ENCODE measurements around the gene DDR2. TPM values are rescaled to one million over a fixed set of nuclear protein-coding genes. Genes with fewer than 3 reads are reported as not detected.
"Not testable (repeated sequence)": the region's sequence is repeated elsewhere in the genome, so short reads cannot be mapped to it uniquely, and the experiment has no call there.

Gene DDR2
- total RNA-seq, 1 experiment from 2014 or later = 73.1 TPM

DNA sequence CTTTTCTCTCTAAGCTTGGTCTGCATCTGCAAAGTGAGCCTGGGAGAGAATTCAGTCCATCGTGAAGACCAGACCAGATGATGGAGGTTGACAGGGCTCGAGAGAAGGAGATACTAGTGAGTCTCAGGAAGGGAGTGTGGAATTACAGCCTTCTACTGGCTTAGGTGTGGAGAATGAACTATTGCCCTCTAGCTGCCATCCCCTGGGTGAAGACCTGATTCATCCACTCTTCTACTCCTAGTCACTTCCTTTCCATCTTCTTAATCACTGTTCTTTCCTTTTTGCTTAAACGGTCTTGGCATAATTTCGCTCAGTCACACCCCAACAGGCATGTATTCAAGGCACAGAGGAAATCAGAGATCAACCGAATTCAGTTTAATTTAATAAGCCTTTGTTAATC is 124.3 kb downstream of the DDR2 start:
- peak; percentile 42 for DNase-seq (ENCODE audit: low read depth)

DNA sequence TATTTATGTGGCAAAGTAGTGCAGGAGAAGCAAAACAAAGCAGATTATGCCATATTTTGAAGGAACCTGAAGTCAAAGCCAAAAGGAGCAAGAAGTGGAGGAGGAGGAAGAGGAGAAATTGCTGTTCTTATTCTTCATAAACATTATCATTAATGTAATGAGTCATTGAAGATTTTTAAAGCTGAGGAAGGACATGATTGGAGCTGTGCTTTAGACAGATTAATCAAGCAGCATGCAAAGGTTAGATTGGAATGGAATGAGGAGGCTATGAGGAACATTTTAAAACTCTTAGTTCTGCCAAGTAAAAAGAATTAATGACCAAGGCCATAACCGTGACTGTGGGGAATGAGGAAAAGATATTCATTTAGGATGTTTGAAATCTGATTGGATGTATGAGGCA is 125.2 kb downstream of the DDR2 start:
- DNase-seq (ENCODE audit: low read depth) = no peak

DNA sequence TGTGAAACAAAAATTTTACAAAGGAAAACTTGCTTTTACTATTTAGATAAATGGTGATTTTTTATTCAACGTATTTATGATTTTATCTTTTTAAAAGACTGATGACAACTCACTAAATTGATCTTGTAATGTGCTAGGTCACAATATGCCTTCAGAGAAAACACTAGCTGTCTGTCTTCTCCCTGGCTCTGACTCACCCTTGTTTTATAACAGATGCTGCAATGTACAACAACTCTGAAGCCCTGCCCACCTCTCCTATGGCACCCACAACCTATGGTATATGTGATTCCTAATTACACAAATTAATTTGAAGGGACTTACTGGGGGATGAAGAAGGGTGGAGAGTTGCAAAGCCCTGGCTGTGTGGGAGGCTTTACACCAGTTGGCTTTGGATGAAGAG is 133.5 kb downstream of the DDR2 start:
- DNase-seq (ENCODE audit: low read depth) = no peak

DNA sequence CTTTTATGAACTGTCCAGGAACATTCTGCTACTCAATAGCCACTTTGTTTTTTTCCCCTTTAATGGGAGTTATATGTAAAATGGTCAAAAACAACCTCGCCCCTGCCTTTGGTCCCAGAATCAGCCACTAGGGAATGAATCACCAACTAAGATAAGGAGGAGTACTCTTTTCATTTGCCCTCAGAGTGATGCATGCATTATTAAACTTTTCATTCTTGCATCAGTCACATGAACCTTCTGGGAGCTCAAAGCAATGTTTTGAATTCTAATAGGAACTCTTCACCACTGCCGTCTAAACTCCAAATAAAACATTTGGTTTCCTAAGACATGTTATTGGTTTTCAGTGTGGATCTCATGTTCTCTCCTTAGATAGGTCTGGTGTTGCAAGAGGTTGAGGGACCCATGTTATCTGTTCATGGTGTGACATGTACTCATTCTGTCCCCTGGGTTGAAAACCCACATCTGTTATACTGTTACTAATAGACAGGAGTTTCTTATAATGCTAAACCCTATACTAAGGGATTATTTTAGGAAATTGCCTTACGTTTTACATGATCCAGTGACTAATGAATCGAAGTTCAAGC is 140.4 kb downstream of the DDR2 start:
- peak; percentile 24 for DNase-seq (ENCODE audit: low read depth)

DNA sequence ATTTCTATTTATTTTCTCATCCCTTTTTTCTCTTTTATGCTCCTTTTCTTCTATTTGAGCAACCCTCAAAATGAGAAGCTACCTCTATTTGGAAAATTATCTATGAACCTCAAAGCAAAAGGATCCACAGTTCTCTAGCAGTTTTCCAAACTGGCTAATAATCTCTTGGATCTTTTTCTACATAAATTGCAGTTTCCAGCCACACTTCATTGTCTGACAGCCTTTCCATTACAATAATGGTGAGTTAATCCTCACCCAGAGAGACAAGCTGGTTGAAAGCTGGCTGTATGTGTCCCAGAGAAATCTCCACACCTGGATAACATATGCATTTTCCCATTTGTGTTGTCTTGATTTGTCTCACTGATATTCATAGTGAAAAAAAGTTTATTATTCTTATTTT is 141.7 kb downstream of the DDR2 start:
- no peak for DNase-seq (ENCODE audit: low read depth)

DNA sequence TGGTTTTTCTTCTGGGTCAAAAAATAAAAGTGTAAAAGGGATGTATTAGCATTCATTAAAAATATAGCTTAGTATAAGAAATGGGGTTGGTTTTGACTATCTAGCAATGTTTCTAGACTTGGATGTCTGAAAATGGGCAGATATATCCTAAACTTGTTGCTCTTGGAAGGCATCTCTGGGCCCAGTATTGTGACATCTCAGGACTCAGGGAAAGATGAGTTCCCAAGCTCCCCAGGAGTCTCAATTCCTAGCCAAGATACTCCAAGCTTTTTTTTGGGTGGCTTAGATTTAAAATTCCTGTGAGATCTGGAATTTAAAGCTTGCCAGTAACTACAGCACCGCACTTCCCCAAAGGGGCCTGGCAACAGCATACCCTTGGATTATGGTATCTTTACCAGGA is 146.8 kb downstream of the DDR2 start:
- no peak for DNase-seq (ENCODE audit: low read depth)

DNA sequence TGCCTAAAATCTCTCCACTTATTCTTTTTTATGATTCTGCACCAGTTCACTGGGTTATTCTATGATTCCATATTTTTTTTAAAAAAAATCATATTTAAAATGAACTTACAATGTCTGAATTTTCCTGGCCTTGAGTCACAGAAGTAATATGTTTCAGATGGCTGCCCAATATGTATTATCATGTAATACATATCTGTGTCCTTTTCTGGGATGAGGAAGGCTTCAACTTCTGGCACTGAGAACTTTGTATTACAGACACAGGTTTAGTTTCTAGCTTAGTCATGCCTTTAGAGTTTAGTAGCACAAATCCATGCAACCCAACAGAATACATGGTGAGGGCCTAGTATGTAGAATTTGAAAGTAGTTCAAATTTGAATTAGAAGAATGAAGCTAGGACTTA is 150.4 kb downstream of the DDR2 start:
- DNase-seq (ENCODE audit: low read depth) = no peak

DNA sequence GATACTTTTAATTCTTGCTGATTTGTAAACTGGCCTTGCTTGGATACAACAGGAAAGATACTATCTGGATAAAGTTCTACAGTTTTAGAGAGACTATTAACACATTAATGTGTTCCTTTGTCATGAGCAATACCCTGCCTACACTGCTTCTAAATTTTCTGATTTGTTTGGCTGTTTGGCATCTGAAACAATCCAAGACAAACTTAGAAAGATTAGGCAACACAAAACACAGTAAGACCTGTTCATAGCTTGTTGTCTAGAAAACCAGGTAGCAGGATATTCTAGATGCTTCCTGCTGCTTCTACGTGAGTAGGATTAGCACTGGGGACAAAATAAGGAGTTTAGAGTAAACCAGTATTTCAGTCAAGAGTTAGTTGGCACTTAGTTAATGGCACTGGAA is 152.7 kb downstream of the DDR2 start:
- not testable (repeated sequence) for DNase-seq (ENCODE audit: low read depth)

DNA sequence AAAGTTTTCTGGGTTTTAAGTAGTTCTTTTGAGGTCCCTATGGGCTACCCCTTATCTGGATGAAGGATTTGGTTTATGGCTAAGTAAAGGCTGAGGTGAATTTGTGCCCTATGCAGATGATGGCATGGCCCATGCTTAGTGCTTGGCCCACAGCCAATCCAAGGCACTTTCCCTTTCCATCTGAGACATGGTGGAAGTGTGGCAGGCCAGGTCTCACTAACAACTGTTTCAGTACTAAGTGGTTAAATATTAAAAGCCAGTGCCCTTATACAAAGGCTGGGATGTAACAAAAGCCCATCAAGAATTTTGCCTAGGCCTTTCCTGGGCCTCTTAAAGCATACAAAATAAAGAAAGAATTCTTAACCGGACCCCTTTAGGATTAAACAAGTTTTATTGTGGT is 156.5 kb downstream of the DDR2 start:
- DNase-seq (ENCODE audit: low read depth) = not testable (repeated sequence)

DNA sequence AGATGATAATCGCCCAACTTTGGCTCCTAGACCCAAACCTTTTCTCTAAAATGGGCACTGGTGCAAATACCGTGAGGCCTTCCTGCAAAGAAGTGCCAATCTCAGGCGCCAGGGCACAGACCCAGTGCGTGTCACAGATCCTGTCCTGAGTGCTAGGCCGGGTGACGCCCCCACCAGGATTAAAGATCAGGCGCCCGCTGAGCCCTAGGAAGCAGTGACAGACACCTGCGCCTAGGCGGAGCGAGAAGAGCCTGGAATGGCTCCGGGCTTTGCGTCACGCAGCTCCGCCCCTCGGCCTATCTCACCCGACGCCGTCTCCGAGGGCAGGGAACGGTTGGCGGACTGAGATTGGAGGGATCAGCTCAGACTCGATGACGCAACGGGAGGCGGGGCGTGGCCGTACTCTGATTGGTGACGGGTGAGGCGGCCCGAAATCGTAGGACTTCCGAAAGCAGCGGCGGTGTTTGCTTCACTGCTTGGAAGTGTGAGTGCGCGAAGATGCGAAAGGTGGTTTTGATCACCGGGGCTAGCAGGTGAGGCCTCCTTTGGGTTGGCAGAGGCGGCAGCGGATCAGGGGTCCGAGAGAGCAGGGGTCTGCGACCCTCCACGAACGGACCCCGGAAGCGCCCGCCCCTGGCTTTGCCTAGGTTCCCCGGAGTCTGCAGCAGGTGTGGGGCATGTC is 158.2 kb downstream of the DDR2 start, which contains the start of gene HSD17B7:
Gene HSD17B7, plus strand, starts transcription at position 400 of the 682 bp plus-strand sequence. Its CDS starts 99 bp downstream, at position 499.
- DNase-seq (ENCODE audit: low read depth) = peak; percentile 53

DNA sequence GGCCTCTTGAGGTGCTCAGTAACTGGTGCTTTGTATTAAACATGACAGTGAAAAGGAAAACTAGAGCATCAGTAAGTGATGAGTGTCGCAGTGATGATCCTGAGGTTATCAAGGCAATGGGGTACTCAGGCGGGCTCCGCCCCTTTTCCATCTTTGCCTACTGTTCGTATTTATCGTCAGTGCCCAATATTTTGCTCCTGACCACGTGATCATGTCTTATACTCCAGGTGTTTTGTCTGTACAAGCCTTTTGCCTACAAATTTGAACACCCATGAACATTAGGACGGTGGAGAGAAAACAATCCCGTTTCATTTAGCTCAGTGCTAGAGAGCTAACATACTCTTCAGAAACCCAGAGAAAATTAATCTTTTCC is 158.7 kb downstream of the DDR2 start:
- DNase-seq (ENCODE audit: low read depth) = peak; percentile 12

DNA sequence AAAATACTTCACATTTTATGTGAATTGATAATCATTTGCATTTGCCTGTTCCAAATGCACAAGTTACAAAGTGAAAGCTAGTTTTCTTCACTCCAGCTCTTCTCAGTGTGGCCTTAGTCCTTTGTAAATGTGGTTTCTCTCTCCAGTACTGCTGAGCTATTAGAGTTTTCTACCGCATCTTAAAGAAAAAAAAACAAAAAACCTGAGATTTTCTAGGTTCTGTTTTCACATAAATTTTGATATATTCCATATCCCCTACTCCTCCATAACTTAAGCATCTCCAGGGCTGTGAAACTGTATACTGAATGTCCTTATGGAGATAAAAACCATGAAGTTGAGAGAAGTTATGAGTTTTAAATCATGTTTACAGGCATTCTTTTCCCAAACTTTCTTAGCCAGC is 162.0 kb downstream of the DDR2 start:
- DNase-seq (ENCODE audit: low read depth) = not testable (repeated sequence)

DNA sequence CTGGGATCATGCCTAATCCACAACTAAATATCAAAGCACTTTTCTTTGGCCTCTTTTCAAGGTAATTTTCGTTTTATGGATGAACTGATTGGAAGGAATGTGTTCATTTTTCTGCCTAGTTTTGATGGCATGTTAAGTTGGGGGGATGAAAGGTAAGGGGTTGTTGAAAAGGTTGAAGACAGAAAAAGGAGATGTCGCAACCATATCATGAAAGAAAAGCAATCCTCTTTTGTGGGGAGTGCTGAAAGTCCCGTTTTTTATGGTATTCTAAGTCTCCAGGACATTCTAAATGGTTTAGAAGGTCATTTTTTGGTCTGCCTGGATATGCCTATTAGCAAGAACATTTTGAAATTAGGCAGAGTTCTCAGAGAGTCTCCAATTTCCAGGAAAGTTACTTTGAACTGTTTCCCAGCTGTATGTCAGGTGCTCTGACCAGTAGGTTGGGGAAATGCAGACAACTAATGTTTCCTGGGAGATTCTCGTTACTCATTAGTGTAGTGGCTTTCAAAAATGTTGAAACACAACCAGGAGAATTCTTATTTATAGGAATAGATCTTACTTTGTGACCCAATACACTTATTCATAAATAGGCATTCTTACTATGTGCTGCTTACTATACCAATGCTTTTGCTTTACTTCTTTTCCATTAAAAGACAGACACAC is 164.5 kb downstream of the DDR2 start:
- not testable (repeated sequence) for DNase-seq (ENCODE audit: low read depth)

DNA sequence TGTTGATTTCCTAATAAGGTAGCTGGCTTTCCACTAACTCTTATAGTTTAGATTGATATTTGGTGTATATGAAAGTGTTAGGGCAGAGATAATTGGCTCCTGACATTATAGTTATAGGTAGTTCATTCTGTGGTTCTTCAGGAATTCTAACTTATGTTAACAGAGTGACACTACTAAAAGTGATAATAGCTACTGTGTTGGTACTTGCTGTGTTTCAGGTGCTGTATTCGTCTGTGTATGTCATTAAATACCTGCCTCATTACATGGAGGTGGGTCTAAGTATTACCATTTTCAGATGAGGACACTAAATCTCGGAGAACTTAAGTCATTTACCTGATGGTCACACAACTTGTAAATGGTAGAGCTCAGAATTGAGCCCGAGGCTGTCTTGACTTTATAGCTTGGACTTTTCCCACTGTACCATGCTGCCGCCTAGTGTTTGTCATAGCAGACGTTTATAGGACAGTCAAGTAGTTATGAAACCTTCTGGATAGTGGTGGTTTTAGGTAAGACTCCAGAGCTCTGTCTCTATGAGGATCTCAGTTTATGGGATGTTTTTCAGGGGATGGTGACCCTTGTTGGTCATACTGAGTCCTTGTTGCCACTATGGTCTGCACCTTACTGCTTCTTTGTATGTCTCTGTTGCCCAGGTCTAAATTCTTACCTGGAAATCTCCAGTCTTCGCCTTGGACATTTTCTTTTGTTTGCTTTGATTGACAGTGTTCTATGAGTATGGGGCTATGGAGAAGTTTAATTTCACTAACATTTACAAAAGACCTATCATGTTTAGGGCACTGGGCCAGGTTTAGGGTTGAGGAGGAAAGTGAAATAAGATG is 167.9 kb downstream of the DDR2 start:
- peak; percentile 67 for DNase-seq (ENCODE audit: low read depth)

DNA sequence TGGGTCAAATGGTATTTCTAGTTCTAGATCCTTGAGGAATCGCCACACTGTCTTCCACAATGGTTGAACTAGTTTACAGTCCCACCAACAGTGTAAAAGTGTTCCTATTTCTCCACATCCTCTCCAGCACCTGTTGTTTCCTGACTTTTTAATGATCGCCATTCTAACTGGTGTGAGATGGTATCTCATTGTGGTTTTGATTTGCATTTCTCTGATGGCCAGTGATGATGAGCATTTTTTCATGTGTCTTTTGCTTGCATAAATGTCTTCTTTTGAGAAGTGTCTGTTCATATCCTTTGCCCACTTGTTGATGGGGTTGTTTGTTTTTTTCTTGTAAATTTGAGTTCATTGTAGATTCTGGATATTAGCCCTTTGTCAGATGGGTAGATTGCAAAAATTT is 175.2 kb downstream of the DDR2 start:
- DNase-seq (ENCODE audit: low read depth) = not testable (repeated sequence)

DNA sequence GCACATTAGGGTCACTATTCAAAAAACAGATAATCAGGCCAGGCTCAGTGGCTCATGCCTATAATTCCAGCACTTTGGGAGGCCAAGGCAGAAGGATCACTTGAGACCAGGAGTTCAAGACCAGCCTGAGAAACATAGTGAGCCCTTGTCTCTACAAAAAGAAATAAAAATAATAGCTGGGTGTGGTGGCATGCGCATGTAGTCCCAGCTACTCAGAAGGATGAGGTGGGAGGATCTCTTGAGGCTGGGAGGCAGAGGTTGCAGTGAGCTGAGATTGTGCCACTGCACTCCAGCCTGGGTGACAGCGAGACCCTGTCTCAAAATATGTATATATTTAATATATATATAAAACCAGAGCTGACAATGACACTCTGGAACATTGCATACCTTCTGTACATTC is 180.1 kb downstream of the DDR2 start:
- not testable (repeated sequence) for DNase-seq (ENCODE audit: low read depth)

DNA sequence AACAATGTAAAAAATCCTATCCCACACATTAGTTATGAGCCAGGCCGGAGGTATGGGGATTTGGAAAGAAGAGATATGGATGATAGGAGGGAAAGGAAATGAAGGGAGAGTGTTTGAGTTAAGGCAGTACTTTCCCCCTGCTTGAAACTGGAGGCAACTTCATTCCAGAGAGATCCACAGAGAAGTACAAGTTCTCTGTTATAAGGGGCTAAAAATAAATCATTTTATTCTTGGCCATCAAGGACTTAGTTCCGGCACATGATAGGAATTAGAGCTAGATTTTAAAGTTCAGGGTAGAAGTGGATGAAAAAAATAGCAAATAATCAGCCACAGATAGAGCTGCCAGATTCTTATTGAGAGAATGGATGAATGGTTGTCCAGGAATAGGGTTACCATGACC is 185.9 kb downstream of the DDR2 start:
- DNase-seq (ENCODE audit: low read depth) = not testable (repeated sequence)

DNA sequence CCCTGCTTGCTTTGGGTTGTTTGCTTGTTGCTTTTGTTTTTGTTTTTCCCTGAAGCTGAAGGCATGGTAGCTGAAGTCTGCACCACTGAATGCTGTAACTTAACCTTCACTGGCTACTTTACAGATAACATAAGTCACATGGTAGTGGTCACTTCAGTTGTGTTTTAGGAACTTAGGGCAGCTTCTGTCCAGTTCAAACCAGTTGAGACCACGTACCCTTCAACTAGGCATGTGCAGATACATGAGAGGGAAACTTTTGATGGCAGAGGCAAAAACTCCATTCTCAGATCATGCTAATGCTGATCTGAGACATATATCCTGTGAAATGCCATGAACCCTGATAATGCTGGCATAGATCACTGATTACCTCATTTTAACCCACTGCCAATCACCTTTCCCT is 186.4 kb downstream of the DDR2 start:
- DNase-seq (ENCODE audit: low read depth) = not testable (repeated sequence)

DNA sequence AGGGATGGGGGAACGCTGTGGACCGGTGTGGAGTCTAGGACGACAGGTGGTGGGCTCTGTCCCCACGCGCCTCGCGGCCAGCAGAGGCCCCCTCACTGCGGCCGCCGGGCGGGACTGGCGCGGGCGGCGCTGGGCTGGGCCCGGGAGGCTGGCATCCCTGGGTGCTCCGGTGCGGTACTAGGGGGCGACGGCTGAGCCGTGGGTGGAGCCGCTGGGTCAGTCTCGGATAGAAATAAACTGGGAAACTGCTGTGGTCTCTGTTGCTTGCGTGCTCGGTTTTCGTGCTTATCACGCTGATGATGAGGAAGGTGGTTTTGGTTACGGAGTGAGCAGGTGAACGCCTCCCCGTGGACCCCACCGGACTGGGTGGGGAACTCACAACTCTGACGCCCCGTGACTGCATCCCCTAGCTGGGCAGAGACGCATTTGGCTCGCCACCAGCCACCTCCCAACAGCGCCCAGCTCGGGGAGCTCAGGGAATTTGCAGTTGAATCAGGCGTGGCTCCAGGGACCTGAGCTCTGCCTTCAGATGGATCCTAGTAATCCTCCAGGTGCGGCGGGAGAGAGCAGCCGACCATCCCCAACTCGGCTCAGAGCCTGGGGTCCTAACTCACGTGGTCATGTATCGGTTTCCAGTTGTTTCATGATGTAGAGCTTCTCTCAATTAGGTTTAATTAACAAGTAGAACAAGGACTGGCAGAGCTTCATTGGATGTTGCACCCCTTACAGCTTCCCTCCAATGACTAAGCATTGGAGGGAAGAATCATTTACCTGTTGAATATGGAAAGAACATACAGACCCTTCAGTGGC is 190.3 kb downstream of the DDR2 start:
- no peak for DNase-seq (ENCODE audit: low read depth)

DNA sequence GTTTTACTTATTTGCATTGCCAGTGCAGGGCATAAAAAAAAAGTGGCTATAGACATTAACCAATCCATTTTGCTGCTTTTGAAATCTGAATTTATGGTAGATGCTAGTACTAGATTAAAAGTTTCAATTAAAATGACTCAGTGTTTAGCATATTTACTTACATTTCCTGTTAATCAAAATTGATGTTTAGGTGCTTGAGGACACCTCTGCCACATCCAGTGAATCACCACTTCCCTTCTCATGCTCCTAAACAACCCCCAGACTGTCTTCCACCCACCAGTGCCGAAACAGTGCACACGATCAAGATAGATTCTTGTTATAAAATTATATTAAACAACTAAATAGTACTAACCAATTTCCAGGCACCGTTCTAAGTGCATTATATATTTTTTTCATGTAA is 191.0 kb downstream of the DDR2 start:
- no peak for DNase-seq (ENCODE audit: low read depth)
